ENCODE measurements around the gene PSME3IP1. TPM values are rescaled to one million over a fixed set of nuclear protein-coding genes. Genes with fewer than 3 reads are reported as not detected.

PSME3IP1 gene
- total RNA-seq, 2 donors from 2014 or later: 26.7 to 32.9 TPM

- no peak for TF ChIP-seq POLR2A (IDR thresholded peaks at IDR 0.05)
- no peak overlapping the region for H3K4me3 ChIP-seq
- intact Hi-C loops (cut with DNase I): no loop called here
- no peaks in the 10 kb centered on the region for H3K9me3 ChIP-seq
- no peaks in the 10 kb centered on the region for H3K36me3 ChIP-seq (replicated peaks in 1 of 2; ENCODE audit: insufficient read depth in 1 of 2, low read depth in 2 of 2)
- peaks cover 16% of the 10 kb centered on the region for H3K4me1 ChIP-seq
- ATAC-seq (no peak), DNase-seq (no peak)
- WGBS, 2 donors: 59 to 74% methylated on average over 4 to 13 of the region's 14 CpGs
- no peaks in the 10 kb centered on the region for H3K27me3 ChIP-seq
- H3K27ac ChIP-seq: no peak overlapping the region
Measured at GRCh38 chr16:57145046-57146021, 40.5 kb downstream of the PSME3IP1 start.

- Histone ChIP-seq H3K9me3 (no peaks in the 10 kb centered on the region), H3K4me3 (no peak overlapping the region), H3K27ac (no peak overlapping the region), H3K27me3 (no peaks in the 10 kb centered on the region), H3K36me3 (replicated peaks in 1 of 2; ENCODE audit: insufficient read depth in 1 of 2, low read depth in 2 of 2) (no peaks in the 10 kb centered on the region), H3K4me1 (peaks cover 16% of the 10 kb centered on the region)
- TF ChIP-seq, protein P1, sequence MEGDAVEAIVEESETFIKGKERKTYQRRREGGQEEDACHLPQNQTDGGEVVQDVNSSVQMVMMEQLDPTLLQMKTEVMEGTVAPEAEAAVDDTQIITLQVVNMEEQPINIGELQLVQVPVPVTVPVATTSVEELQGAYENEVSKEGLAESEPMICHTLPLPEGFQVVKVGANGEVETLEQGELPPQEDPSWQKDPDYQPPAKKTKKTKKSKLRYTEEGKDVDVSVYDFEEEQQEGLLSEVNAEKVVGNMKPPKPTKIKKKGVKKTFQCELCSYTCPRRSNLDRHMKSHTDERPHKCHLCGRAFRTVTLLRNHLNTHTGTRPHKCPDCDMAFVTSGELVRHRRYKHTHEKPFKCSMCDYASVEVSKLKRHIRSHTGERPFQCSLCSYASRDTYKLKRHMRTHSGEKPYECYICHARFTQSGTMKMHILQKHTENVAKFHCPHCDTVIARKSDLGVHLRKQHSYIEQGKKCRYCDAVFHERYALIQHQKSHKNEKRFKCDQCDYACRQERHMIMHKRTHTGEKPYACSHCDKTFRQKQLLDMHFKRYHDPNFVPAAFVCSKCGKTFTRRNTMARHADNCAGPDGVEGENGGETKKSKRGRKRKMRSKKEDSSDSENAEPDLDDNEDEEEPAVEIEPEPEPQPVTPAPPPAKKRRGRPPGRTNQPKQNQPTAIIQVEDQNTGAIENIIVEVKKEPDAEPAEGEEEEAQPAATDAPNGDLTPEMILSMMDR (IDR thresholded peaks at IDR 0.05): no peak
- no peak for TF ChIP-seq POLR2A (IDR thresholded peaks at IDR 0.05)
- WGBS, 2 donors: 80% methylated on average over 1 of the region's 2 CpGs; no CpG with 5 or more reads in 1 of the 2 donors
- intact Hi-C loops (cut with DNase I): no loop called here
- ATAC-seq (no peak), DNase-seq (no peak)
Measured at GRCh38 chr16:57144027-57144426, 41.8 kb downstream of the PSME3IP1 start.

- H3K4me1 ChIP-seq: peaks cover 16% of the 10 kb centered on the region
Measured at GRCh38 chr16:57143149-57143921, 42.5 kb downstream of the PSME3IP1 start.

DNA sequence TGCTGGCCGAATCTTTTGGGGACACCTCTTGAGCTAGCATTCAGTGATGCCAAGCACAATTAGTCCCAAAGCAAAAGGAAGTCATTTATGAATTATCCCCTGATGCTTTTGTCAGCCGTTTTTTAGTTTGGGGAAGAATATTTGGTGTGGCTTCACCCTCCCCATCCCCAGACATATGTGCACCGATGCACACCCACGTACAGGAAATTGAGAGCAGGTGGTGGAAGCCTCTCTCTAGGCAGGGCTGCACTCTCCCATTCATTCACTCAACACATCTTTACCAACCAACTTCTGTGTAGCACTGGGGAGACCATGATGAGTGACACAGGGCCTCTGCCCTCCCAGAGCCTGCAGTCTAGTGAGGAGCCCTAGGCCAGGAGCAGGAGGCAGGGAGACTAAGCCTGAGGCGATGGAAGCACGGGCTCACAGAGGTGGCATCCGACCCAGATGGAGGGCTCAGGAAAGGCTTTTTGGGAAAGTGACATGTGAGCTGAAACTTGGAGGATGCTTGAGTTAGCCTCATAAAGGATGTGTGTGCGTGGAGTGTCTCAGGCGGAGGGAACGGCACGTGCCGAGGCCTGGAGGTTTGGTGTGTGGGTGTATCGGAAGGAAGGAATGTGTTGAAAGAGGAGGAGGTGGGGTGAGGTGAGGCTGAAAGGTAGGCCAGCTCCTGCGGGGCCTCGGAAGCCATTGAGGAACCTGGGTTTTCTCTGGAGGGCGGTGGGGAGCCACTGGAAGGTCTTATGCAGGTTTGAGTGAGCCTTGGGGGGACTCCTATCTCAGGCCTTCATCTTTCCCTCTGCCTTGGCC lies 43.8 kb downstream of the PSME3IP1 start:
- intact Hi-C loops (cut with DNase I): no loop called here

More at GRCh38 chr16:57143149-57143921, 42.5 kb downstream of the PSME3IP1 start:
- Histone ChIP-seq H3K36me3 (replicated peaks in 1 of 2; ENCODE audit: insufficient read depth in 1 of 2, low read depth in 2 of 2) (no peaks in the 10 kb centered on the region), H3K9me3 (no peaks in the 10 kb centered on the region), H3K27ac (no peak overlapping the region), H3K4me3 (no peak overlapping the region), H3K27me3 (no peaks in the 10 kb centered on the region)
- intact Hi-C loops (cut with DNase I): no loop called here
- DNase-seq (no peak), ATAC-seq (no peak)
- TF ChIP-seq, protein P1 (IDR thresholded peaks at IDR 0.05): no peak
- TF ChIP-seq POLR2A (IDR thresholded peaks at IDR 0.05): no peak
- WGBS, 2 donors: 77 to 79% methylated on average over 6 to 14 of the region's 14 CpGs

More for the DNA sequence above, 43.8 kb downstream of the PSME3IP1 start:
- 80 to 84% methylated on average over 16 of the region's 16 CpGs for WGBS, 2 donors
- no peak overlapping the region for H3K27ac ChIP-seq
- peaks cover 3% of the 10 kb centered on the region for H3K4me1 ChIP-seq
- no peaks in the 10 kb centered on the region for H3K36me3 ChIP-seq (replicated peaks in 1 of 2; ENCODE audit: insufficient read depth in 1 of 2, low read depth in 2 of 2)
- no peaks in the 10 kb centered on the region for H3K9me3 ChIP-seq
- no peaks in the 10 kb centered on the region for H3K27me3 ChIP-seq
- ATAC-seq: no peak
- no peak overlapping the region for H3K4me3 ChIP-seq
- DNase-seq: no peak
- TF ChIP-seq POLR2A (IDR thresholded peaks at IDR 0.05): no peak
- TF ChIP-seq, protein P1 (IDR thresholded peaks at IDR 0.05): no peak

Measured in body of pancreas (tissue), 4 donors.